GM19372 (cell line): ENCODE data around the gene UBE2G1.
A peak's percentile ranks its signal among the peaks of the same experiment; 100 is the strongest.
"Not testable (repeated sequence)": the region's sequence is repeated elsewhere in the genome, so short reads cannot be mapped to it uniquely, and the experiment has no call there.

Experiments
- ATAC-seq: cut with Tn5 transposase; IDR thresholded peaks from one replicate; pipeline ENCODE4 v1.9.1; 2021; ENCODE audit warnings: mild to moderate bottlenecking, low read depth, moderate library complexity; ENCODE audit not compliant: unreplicated experiment

The UBE2G1 gene, protein sequence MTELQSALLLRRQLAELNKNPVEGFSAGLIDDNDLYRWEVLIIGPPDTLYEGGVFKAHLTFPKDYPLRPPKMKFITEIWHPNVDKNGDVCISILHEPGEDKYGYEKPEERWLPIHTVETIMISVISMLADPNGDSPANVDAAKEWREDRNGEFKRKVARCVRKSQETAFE

DNA sequence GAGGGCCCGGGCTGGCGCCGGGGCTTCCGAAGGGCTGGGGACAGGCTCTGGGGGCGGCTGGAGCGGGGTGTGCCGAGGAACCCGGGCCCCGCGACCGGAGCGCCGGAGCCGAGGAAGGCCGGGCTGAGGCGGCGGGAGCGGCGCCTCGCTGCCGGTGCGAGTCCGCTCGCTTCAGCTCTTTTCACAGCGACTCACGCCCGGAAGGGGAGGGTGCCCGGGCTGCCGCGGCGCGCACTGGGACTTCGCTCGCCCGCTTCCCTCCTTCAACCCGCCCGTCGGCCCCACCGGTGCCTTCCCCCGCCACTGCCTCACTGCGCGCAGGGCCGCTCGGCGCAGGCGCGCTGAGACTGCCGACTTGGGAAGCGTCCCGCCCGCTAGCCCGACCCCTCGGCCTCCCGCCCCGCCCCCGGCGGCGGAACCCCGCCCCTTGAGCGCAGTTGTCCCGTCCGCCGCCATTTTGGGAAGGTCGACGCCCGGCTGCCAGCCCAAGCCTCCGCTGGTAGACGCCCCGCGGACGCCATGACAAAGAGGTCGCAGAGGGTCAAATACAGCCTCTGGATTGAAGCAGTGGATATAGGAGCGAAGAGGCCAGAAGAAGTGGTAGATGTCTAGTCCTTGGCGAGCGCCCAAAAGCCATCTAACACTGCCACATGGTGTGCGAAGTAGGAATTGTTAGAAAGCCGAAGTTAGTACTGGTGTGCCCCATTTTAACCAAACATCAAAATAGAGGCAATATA is at the start of gene UBE2G1:
Gene UBE2G1, minus strand, starts transcription at position 349 of the 737 bp plus-strand sequence. CDS start 359 bp downstream, outside the sequence.
- ATAC-seq = peak; percentile 78

DNA sequence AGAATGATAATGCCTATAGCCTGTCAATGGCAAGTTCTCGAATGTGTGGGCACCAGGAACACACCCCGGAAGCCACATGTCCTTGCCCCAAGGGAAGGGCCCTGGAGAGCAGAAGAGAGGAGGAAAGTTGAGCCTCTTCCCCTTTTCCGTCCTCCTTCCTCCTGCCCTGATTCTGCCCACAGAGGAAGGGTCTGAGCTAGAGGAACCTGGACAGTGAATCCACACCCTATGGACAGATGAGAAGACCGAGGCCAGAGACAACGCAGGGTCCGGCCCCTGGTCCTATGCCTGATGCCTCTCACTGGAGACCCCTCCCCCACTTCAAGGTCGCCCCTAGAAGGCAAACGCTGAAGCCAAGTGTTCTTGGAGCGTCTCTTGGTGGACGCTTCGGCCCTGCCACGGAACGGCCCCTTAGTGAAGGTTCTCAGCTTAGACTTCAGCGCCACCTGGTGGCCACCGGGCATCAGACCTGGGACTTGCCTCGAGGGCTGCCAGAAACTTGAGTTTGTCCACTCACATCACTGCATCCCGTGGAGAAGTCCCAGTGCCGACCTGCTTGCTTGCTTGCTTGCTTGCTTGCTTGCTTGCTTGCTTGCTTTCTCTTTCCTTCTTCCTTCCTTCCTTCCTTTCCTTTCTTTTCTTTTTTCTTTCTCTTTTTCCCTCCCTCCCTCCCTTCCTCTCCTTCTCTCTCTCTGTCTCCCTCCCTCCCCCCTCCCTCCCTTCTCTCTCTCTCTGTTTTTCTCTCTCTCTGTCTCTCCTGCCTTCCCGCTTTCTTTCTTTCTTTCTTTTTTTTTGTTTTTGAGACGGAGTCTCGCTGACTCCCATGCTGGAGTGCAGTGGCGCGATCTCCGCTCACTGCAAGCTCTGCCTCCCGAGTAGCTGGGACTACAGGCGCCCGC is 46.7 kb upstream of the UBE2G1 start:
- ATAC-seq = peak; percentile 83

DNA sequence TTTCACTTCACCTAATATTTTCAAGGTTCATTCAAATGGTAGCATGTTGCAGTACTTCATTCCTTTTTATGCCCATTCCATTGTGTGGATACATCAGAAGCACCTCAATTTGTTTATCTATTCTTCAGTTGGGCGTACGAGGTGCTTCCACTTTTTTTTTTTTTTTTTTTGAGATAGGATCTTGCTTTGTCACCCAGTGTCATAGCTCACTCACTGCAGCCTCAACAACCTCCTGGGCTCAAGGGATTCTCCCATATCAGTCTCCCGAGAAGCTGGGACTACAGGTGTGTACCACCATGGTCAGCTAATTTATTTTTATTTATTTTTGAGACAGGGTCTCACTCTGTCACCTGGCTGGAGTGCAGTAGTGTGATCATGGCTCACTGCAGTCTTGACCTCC is 44.7 kb upstream of the UBE2G1 start:
- no peak for ATAC-seq

DNA sequence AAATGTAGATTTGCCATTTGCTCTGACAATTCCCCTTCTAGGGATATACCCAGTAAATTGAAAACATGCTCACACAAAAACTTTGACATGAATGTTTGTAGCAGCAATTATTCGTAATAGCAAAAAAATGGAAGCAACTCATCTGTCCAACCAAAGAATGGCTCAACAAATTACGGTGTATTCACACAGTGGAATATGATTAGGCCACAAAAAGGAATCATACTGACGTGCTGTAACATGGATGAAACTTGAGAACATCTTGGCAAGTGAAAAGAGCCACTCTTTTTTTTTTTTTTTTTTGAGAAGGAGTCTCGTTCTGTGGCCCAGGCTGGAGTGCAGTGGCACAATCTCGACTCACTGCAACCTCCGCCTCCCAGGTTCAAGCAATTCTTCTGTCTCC is 43.2 kb upstream of the UBE2G1 start:
- ATAC-seq = no peak

DNA sequence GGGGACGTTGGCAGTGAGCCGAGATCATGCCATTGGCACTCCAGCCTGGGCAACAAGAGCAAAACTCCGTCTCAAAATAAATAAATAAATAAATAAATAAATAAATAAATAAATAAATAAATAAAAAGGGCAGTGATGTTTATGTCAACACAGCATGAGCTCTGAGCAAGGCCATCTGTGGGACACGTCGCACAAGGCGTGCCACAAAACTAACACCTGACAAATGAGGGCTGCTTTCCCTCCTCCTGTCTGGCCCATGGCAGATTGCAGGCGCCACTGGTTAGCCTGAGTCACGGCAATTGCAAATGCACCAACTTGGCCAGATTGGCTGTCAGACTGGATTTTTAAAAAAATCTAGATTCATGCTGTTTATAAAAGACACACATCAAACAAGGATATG is 41.4 kb upstream of the UBE2G1 start:
- ATAC-seq = no peak

DNA sequence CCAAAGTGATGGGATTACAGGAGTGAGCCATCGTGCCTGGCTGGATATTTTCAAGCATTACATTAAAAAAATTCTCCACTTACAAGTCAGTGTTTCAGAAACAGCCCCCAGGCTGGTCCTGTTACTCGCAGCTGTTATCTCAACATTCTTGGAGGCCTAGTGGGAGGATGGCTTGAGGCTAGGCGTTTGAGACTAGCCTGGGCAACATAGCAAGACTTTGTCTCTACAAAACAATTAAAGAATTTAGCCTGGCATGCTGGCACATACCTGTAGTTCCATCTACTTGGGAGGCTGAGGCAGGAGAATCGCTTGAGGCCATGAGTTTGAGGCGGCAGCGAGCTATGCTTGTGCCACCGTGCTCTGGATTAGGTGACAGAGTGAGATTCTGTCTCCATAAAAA is 40.7 kb upstream of the UBE2G1 start:
- no peak for ATAC-seq

DNA sequence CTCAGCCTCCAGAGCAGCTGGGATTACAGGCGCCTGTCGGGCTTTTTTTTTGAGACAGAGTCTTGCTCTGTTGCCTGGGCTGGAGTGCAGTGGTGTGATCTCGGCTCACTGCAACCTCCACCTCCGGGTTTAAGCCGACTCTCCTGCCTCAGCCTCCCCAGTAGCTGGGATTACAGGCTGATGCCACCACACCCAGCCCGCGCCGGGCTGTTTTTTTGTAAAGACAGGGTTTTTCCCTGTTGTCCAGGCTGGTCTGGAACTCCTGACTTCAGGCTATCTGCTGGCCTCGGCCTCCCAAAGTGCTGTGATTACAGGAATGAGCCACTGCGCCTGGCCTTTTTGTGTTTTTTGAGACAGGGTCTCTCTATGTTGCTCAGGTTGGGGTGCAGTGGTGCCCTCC is 39.9 kb upstream of the UBE2G1 start:
- no peak for ATAC-seq

DNA sequence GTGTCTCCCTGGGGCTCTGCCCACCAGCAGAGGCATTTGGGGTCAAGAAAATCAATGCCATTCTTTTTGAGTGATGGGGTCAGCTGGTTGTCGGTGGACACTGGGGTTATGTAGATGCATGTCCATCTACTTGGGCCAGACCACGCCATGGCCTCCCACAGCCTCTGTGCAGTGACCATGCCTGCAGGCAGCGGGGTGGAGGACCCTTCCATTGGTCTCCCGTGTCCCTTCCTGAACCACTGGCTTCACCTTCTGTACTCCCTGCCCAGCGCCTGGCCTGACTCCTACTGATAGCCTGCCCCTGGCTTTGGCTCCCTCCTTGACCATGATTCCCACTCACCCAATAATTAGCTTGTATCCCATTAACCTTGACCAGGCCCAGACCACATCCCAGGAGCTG is 39.2 kb upstream of the UBE2G1 start:
- no peak for ATAC-seq

DNA sequence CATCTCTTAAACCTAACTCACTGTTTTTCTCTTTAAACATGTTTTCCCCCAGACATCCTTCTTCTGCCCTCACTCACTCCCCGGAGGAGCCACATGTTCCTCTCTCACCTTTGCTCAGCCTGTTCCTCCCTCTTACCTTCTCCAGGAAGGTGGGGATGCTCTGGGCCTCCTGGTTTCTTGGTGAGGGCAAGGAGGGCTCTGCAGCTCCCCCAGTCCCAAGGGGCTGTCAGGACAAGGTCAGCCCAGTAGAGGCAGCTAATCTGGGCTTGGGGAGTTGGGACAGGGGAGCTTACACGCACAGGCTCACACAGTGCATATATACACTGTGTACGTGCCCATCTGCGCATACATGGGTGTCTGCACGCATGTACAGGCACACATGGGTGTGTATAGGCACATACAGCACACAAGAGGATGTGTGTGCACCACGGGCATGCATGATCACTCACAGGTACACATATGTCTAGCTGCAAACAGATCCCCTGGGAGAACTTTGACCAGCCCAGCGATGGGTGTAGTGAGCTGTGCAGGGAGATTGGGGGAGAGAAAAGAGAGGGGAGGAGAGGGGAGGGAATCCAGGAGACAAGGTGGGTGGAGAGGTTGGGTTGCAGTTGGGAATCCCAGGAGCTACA is 38.7 kb upstream of the UBE2G1 start:
- ATAC-seq = no peak

DNA sequence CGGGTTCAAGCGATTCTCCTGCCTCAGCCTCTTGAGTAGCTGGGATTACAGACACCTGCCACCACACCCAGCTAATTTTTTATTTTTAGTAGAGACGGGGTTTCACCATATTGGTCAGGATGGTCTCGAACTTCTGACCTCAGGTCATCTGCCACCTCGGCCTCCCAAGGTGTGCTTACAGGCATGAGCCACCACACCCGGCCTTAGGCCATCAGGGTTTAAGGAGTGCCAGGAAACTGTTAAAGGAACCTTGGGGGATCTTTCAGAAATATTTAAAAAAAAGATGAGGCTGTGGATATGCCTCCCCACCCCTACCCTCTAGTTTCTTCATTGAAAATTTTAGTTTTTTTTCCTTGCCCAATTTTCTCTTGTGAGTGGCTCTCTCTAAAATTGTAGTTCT is 31.4 kb upstream of the UBE2G1 start:
- no peak for ATAC-seq

DNA sequence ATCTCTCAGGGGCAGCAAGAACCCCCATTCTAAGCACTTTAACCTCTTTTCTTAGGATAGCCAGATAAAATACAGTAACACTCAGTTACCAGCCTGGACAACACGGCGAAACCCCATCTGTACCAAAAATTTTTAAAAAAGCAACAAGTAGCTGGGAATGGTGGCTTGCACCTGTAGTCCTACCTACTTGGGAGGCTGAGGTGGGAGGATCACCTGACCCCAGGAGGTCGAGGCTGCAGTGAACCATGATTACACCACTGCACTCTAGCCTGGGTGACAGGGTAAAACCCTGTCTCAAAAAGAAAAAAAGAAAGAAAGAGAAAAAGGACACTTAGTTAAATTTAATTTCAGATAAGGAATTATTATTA is 28.6 kb upstream of the UBE2G1 start:
- no peak for ATAC-seq

DNA sequence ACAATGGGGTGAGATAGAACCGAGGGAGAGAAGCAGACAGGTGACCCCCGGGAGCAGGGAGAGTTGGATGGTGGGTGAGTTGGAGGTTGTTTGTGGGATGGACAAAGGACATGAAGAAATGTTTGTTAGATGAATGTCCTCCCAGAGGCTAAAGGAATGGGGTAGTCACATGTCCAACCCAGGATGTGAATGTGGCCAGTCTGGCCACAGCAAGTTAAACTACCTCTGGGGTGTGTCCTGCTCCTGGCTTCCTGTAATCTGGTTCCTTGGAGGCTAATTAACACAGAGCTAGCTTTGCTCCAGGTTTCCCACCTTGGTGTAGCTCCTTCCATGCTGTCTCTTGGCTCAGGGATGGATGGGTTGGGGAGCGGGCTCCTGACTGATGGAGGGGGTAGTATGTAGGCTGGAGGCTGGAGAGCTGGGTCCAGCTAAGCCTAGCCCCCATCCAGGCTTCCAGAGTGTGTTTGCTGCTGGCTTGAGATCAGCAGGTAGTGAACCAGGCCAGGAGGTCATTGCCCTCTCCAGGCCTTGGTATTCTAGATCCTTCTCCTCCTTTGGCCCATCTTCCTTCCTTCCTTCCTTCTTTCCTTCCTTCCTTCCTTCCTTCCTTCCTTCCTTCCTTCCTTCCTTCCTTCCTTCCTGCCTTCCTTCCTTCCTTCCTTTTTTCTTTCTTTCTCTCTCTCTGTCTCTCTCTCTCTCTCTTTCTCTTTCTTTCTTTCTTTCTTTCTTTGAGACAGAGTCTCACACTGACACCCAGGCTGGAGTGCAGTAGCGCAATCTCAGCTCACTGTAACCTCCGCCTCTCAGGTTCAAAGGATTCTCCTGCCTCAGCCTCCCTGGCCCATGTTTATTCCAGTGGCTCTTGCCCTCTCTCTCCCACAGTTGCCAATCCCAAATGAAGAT is 28.0 kb upstream of the UBE2G1 start:
- ATAC-seq = no peak

DNA sequence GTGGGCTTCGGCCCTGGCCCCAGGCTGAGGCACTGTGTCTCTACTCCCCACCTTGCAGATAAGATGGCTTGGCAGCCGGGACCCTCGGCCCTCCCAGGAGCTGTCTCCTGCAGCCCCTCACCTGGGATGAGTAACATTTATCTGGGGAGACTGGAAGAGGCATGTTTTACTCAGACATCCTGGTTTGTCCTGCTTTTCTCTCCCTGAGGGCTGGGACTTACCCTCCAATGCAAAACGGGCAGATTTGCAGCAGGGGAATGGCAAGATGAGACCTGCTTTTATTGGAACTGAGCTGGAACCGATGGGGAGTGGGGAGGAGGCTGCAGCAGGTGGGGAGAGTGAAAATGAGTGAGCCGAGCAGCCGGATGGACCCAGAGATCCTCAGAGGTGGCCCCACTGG is 27.3 kb upstream of the UBE2G1 start:
- no peak for ATAC-seq

DNA sequence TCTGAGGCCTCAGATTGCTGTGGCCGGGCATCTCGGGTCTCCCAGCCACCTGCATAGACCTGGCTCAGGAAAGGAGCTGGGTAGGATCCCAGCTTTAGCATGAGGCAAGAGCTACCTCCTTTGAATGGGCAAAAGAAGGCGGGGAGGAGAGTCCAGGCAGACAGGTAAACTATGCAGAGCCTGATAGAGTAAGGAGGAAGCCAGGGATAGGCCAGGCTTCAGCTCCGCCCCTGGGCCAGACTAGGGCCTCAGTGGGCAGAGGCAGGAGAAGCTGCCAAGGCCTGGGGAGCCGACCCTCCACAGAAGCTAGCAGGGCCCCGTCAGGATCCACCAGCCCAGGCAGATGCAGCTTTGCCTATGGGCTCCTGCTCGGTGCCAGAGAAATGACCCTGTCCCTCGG is 22.6 kb upstream of the UBE2G1 start:
- no peak for ATAC-seq

DNA sequence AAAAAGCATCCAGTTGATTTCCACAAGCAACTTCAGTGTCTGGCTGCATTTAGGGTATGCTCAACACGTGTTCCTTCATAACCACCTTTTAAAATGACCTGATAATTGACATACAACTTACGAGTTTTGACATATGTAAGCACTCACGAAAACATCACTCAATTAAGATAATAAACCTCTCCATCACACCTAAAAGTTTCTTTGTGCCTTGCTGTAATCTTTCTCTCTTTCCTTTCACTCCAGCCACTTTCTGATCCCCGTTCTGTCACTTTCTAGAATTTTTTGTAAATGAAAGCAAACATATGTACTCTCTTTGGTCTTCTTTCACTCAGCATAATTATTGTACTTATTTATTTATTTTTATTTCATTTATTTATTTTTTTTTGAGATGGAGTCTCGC is 20.7 kb upstream of the UBE2G1 start:
- ATAC-seq = no peak

DNA sequence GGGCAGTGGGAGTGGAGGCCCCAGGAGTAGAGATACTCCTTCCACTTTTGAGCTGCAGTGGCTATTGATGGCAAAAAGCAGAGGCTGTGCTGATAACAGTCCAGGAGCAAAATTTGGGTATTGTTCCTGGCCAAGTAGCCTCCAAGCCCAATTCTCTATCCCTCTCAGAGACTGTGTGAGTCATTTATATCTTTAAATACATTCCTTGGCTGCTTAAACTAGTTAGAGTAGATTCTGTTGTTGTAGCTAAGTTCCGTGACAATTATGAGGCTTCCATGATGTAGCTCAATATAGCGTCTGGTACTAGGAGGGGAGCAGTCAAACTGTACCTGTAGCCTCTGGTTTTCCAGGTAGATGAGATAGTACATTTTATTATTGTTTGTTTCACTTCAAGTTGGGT is 19.9 kb upstream of the UBE2G1 start:
- no peak for ATAC-seq

DNA sequence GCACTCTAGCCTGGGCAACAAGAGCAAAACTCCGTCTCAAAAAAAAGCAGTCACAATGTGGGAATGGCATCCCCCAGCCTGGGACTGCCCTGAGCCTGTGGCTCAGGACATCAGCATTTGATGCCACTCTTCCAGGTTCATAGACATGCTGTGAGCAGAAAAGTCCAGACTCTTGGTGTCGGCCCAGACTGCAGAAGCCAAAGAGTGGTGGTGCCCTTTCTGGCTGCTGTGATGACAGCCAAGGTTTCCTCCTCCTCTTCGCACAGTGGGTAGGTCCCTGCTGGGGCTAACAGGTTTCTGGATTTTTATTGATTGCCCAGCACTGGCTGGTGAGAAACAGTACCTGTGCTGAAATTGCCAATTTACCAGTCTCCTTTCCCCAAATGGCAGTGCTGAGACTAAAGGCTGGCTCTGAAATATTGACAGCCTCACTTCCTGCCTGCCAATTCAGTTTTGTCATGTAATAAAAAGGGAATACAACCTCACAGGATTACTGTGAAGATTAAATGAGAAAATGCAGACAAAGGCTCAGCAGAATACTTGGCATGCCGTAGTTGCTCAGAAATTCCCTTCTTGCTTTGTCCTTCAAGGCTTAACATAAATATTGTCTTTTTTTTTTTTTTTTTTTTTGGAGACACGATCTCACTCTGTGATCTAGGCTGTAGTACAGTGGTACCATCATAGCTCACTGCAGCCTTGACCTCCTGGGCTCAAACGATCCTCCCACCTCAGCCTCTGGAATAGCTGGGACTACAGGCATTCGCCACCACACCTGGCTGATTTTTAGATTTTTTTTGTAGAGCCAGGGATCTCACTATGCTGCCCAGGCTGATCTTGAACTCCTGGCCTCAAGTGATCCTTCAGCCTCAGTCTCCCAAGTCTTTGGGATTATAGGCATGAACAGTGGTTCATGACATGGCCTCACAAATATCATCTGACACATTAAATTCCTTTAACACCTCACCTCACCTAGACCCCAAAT is 15.5 kb upstream of the UBE2G1 start:
- ATAC-seq = no peak

DNA sequence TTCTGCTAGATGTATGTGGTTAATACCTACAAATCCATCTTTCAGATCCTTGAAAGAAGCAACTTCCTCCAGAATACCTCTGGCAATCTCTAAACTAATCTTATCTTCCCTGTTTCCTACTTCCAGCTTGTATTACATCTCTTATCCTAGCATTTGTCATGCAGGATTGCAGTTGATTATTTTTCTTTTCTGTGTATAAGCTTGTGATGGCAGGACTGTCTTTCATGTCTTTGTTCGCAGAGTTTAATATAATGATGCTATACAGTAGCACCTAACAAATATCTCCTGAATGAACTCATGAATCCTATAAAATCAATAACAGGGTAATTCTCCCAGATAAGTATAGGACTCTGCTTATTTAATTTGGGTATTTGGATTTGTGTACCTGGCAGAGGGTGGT is 12.2 kb upstream of the UBE2G1 start:
- no peak for ATAC-seq

DNA sequence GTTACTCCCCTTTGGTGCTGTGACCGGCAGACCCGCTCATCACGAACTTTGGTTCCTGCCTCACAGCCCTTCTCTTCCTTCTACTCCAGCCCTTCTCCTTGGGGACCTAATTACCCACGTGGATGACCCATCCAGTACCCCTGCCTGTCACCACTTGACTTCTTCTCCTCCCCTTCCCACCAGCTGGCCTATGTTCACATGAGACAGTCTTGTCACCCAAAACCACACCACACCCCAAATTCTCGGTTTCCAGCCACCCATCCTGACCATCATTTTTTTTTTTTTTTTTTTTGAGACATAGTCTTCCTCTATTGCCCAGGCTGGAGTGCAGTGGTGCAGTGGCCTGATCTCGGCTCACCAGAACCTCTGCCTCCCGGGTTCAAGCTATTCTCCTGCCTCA is 10.8 kb upstream of the UBE2G1 start:
- not testable (repeated sequence) for ATAC-seq
